Superior temporal gyrus (tissue), 1 donor: ENCODE results near the gene PIK3R1.
"Not testable (repeated sequence)": the region's sequence is repeated elsewhere in the genome, so short reads cannot be mapped to it uniquely, and the experiment has no call there.

Experiments
- DNase-seq: peaks from one replicate; pipeline ENCODE4 v3.0.0-alpha.2; 2016; ENCODE audit errors: extremely low spot score

Gene PIK3R1

DNA sequence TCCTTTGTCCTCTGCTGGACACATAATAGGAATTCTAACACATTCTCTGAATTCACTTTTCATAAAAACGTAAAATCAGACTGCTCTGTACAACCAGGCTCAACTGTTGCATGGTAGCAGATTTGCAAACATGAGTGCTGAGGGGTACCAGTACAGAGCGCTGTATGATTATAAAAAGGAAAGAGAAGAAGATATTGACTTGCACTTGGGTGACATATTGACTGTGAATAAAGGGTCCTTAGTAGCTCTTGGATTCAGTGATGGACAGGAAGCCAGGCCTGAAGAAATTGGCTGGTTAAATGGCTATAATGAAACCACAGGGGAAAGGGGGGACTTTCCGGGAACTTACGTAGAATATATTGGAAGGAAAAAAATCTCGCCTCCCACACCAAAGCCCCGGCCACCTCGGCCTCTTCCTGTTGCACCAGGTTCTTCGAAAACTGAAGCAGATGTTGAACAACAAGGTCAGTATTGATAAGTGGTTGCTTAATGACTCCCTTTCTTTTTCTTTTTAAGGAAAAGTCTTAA lies 11.1 kb downstream of the PIK3R1 start:
- no peak for DNase-seq

- no peak for DNase-seq
These were observed 12.1 kb downstream of the PIK3R1 start for GRCh38 chr5:68227532-68228160.

DNA sequence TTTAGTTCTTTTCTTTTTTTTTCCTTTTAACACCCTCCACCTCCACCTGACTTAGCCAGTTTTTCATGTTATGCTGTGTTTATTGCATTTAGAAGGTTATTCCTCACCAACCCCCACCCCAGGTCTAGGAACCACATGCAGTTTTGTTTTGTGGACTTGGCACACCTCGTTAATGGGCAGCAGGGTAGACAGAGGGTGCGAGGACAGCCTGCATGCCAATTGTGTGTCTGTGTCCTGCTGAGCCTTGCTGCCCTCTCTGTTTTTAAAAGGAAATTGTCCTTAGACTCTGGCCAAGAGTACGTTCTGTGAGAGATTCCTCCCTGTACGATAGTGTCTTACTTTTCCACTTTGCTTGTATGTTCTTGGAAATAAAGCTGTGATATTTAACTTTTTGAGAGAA lies 13.9 kb downstream of the PIK3R1 start:
- no peak for DNase-seq

DNA sequence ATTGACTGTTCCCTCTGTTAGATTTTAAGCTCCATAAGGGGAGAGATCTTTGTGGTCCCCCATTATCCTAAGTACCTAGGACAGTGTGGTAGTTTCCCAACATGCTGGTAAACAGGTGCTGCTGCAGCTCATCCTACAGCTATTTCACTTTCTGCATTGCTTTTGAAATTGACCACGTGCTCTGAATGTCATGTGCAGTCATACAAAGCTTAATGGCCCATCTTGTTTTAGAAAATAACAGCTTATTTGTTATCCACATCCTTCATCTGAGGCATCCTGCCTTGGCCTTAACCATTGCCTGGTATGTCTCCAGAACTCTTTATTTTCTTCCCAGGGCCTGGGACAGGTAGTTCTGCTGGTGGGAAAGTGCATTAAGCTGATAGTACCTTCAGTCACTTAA lies 14.7 kb downstream of the PIK3R1 start:
- DNase-seq: peak; percentile 78

- DNase-seq: no peak
These were observed 16.0 kb downstream of the PIK3R1 start for GRCh38 chr5:68231414-68232076.

DNA sequence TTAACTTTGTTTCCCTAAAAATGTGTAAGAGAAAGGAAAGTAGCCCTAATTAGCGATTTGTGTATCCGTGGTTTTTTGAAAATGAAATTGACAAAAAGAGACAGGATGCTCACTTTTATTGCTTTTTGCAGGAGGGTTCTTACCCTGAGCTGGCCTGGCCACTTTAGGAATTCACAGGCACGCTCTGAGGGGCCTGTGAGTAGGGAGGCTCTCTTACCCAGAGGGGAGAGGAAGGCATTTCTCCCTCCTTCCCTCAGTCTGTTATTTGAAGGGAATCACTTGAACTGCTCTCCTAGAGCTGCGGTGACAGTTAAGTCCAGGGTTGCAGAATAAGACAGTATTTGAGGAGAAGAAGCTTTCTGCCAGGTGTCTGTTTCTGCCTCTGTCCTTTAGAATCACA lies 16.7 kb downstream of the PIK3R1 start:
- no peak for DNase-seq

GRCh38 chr5:68233075-68233474 lies 17.5 kb downstream of the PIK3R1 start:
- peak; percentile 67 for DNase-seq

DNA sequence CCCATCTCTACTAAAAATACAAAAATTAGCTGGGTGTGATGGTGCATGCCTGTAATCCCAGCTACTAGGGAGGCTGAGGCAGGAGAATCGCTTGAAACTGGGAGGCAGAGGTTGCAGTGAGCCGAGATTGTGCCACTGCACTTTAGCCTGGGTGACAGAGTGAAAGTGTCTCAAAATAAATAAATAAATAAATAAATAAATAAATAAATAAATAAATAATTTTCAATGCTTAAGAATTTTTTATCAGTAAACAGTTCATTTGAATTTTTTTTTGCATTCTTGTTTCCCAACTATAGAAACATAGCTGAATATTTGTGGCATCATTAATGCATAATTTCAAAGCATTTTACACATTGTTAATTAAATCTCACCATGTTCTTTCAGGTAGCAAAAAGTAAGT lies 19.7 kb downstream of the PIK3R1 start:
- not testable (repeated sequence) for DNase-seq

- DNase-seq: no peak
These were observed 22.2 kb downstream of the PIK3R1 start for GRCh38 chr5:68237715-68238114.

- DNase-seq: peak; percentile 60
These were observed 23.9 kb downstream of the PIK3R1 start for GRCh38 chr5:68239487-68239886.

GRCh38 chr5:68240202-68240601 lies 24.6 kb downstream of the PIK3R1 start:
- peak; percentile 54 for DNase-seq

GRCh38 chr5:68240771-68241170 lies 25.2 kb downstream of the PIK3R1 start:
- no peak for DNase-seq

DNA sequence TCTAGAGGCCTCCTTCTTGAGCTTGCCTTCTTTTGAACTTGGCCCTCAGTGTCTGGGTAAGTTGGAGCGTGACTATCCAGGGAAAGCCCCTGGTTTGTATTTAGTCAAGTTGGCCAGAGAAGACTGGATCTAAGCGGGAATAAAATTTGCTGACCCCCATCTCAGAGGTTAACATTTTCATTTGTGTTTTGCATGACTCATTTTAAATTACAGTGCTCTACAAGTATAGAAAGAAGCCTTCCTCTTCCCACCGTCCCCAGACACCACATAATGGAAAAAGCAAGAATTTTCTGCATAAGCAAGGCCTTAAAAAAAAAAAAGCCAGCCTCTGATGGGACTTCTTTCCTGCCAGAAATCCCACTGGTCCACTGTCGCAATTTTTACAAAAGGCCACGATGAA lies 27.2 kb downstream of the PIK3R1 start:
- DNase-seq: no peak

DNA sequence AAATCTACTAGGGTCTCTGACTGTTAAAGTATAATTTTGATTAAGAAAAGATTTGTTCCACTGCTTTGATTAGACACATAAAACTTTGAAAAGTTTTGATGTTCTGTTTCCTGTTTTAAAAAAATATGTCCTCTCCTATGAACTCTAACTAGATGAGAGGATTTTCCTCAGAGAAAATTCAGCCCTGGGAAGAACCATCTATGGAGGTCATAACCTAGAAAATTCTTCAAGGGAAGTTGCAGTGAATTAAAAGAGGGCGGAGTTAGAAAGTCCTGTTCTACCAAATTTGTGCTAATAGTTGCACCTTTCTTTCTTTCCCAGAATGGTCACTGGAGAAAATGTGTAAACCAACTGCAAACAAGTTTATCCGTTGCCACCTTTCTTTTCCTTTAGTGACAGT lies 27.7 kb downstream of the PIK3R1 start:
- no peak for DNase-seq

DNA sequence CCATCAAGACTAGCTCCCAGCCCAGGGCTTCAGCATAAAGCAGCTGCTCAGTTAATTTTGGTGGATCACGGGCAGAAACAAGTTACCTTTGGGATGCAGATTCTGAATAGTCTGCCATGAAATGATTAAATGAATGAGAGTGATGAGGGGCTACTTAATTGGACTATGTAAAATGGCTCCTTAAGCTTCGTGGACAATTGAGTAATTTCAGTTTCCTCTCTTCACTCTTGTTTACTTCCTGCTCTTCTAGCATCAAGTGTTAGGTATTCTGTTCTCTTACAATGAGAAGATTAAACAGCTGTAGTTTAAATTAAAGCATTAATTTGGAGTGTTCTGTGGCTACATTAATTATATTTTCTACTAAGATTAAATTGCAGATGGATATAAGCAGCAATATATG lies 28.1 kb downstream of the PIK3R1 start:
- no peak for DNase-seq

- peak; percentile 50 for DNase-seq
These were observed 29.8 kb downstream of the PIK3R1 start for GRCh38 chr5:68245319-68245718.

DNA sequence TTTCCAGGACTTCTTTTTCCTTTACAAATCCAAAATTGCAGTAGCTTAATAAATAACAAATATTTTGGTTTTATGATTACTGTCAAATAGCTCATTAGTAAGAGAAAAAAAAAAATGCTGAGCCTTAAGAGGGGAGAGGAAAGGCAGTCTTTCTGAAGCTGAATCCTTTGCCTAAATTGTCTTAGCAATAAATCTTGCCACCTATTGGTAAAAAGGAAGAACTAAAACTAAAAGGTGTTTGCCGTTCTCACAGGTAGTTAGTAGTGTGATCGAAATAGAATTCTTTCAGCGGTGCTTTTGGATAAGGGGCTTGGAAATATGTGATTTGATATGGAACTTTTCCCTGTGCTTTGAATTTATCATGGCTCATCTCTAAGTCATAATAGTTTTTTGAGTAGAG lies 31.2 kb downstream of the PIK3R1 start:
- DNase-seq: no peak

DNA sequence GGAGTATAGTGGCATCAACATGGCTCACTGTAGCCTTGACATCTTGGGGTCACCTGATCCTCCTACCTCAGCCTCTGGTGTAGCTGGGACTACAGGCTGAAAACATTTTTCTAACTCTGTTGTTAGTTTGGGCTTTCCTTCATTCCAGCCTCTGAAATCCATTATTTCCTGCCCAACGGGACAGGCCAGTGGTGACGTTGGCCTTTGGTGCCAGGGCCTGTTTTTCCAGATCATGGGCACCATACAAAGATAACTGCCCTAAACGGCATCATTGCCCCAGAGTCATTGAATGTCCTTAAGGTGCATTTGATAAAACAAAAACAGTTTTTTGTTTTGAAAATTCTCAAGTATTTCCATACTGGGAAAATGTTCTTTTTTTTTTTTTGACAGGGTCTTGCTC lies 32.1 kb downstream of the PIK3R1 start:
- no peak for DNase-seq

DNA sequence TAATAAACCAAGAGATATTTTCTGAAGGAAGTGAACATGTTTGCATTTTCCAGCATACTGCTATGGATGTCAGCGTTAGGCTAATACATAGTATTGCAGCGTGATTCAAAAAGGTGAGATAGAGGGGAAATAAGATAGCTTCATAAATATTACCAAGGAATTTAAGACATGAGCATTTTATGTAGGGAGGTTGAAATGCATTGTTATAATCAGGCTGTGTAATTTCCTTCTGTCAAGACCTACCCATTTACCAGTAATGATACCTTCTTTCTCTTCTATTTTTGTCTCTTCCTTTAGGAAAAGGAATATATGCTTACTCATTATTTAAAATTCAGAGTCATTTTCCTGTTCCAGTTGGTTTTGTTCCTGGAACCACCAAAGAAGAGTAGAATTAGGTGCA lies 33.3 kb downstream of the PIK3R1 start:
- DNase-seq: no peak

DNA sequence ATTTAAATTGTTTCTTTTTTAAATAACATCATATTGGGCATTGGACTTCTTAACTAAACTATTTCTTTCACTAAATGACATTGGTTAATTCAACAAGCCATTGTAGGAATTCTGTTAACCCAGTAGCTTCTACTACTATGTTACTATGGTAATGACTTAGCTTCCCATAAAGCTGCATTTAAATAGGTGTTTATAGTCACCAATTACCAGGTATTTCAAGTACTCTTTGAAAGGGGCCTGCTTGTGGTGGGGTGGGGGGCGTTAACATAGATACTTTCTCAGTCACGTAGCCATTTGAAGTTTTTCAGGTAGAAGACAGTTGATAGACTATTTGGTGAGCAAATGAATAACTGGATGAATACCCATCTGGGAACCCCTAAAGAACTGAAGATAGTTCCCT lies 34.0 kb downstream of the PIK3R1 start:
- DNase-seq: no peak

- no peak for DNase-seq
These were observed 35.2 kb downstream of the PIK3R1 start for GRCh38 chr5:68250661-68251298.

DNA sequence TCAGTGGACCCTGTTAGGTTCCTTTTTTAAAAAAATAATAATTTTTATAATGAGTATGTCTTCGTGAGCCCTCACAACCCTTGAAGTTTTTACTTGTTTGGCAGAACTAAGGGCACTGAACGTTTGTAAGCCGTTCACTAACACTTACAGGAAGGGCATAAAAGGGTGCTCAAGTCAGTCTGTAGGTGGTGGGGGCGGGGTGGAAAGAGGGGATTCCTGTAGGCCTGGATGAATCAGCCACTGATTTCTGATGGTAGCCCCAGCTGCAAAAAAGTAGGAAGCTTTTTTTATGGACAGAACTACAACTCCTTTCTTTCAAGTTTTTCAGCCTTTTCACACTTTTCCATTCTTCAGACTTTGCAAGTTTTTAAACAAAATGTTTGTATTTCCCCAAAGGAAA lies 35.8 kb downstream of the PIK3R1 start:
- DNase-seq: no peak
